Neuron (in vitro differentiated cells): ENCODE results near the gene PRKCH.

Source experiments
- H2AFZ ChIP-seq: one replicate; pipeline ENCODE4 v1.6.1; 2013; ENCODE audit warnings: low read depth, mild to moderate bottlenecking, inconsistent platforms, low read length, moderate library complexity
- H3K27me3 ChIP-seq: one replicate; pipeline ENCODE4 v1.6.1; 2013; ENCODE audit warnings: low read length; ENCODE audit not compliant: insufficient read depth
- H3K36me3 ChIP-seq: one replicate; pipeline ENCODE4 v1.6.1; 2013; ENCODE audit warnings: low read length; ENCODE audit not compliant: insufficient read depth
- H3K4me1 ChIP-seq: one replicate; pipeline ENCODE4 v1.6.1; 2013; ENCODE audit warnings: low read length; ENCODE audit not compliant: insufficient read depth
- H3K4me3 ChIP-seq: 2 replicates; pipeline ENCODE4 v1.5.1; 2013; ENCODE audit warnings: mild to moderate bottlenecking, low read length, moderate library complexity
- H3K9me3 ChIP-seq: one replicate; pipeline ENCODE4 v1.6.1; 2013; ENCODE audit warnings: low read length

The PRKCH gene

GRCh38 chr14:61321385-61322010 lies at the start of gene PRKCH:
TSS of gene PRKCH (plus strand) at chr14:61321579. CDS start at chr14:61322102, 523 bp downstream.
- Histone ChIP-seq H3K36me3 (no peaks in the 10 kb centered on the region), H3K9me3 (peaks cover 10% of the 10 kb centered on the region), H3K27me3 (peaks cover 47% of the 10 kb centered on the region), H2AFZ (no peak within 1 kb of the TSS), H3K4me3 (no peak within 1 kb of the TSS), H3K4me1 (no peaks in the 10 kb centered on the region)

DNA sequence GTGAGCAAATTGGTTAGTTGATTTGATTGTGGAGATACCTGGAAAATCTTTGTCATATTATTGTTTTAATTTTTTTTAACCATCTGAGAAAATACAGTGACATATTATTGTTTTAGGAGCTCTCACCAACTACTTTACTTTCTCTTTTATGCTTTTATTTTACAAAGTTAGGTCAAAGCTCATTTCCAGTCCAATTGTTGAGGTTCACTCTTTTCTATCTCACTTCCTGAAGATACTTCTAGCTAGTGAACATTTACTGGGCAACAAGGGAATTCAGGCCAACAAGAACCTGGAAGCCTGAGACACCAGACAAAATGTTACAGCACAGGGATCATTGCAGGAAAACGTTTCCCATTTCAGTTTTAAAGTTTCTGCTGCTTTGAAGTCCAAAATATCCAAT lies 44.1 kb upstream of the PRKCH start:
- Histone ChIP-seq H3K4me3 (no peak overlapping the region), H2AFZ (no peak overlapping the region), H3K27me3 (peaks cover 48% of the 10 kb centered on the region), H3K9me3 (peaks cover 10% of the 10 kb centered on the region), H3K4me1 (no peaks in the 10 kb centered on the region), H3K36me3 (no peaks in the 10 kb centered on the region)

- Histone ChIP-seq H3K9me3 (peaks cover 10% of the 10 kb centered on the region), H3K4me1 (no peaks in the 10 kb centered on the region), H2AFZ (no peak overlapping the region), H3K27me3 (peaks cover 51% of the 10 kb centered on the region), H3K4me3 (no peak overlapping the region), H3K36me3 (no peaks in the 10 kb centered on the region)
Measured at GRCh38 chr14:61277784-61278183, 43.6 kb upstream of the PRKCH start.

DNA sequence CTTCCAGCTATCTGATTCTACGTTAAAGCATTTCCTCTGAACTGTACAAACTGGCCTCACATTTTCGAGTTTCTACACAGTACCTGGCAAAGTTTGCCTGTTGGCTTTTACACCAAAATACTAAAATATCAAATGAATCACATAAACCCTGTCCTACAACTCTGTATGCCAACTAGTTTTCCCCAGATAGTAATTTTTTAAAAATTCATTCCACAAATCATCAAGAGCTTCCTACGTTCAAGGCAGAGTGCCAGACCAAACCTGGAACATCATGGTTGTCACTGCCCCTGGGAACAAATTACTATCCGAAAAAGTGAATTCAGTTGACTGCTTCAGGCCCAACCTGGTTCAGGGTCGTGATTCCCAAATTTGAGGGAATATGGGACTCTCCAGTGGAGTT lies 42.3 kb upstream of the PRKCH start:
- no peaks in the 10 kb centered on the region for H3K36me3 ChIP-seq
- peaks cover 10% of the 10 kb centered on the region for H3K9me3 ChIP-seq
- H3K4me1 ChIP-seq = no peaks in the 10 kb centered on the region
- H3K4me3 ChIP-seq = no peak overlapping the region
- no peak overlapping the region for H2AFZ ChIP-seq
- H3K27me3 ChIP-seq = peaks cover 56% of the 10 kb centered on the region

DNA sequence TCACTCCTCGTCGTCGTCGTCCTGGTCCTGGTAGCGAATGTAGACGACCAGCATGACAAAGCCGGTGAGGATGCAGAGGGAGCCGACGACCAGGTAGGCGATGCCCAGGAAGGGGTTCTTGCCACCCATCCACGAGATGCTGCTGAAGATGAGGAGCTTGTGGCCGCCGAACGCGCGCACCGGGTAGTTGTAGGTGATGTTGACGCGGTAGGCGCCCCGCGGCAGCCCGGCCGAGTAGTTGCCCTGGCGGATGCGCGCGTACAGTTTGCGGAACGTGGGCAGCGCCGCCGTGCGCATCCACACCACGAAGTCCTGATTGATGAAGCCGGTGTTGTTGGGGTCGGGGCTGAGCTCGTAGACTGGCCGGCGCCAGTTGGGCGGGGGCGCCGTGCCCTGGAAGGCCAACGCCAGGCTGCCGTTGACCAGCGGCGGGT lies 41.3 kb upstream of the PRKCH start:
- Histone ChIP-seq H3K9me3 (peaks cover 10% of the 10 kb centered on the region), H3K4me3 (no peak overlapping the region), H3K36me3 (no peaks in the 10 kb centered on the region), H3K4me1 (no peaks in the 10 kb centered on the region), H3K27me3 (peaks cover 51% of the 10 kb centered on the region), H2AFZ (no peak overlapping the region)

DNA sequence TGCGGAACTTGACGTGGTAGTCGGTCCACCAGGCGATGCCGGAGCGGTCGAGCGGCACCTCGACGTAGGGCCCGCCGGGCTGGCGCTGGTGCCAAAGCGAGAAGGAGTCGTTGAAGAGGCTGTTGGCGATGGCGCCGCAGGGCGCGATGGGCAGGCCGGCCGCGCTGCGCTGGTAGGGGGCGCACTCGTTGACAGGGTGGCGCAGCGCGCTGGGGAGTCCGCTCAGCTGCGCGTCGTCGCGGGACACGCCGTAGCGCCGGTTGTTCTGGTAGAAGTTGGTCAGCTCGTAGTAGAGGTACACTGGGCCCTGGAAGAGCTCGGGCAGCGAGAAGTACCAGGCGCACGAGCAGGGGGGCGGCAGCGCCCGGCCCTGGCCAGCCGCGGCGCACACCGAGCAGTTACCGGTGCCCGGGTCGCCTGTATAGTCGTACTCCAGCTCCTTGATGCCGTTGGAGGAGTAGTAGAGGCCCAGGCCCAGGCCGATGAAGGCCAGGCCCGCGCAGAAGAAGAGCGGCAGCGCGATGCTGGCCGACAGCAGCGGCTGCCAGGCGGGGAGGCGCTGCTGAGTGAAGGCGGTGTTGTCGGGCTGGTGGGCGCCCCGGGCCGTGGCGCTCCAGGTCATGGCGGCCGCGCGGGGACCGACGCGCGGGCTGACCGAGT lies 40.7 kb upstream of the PRKCH start:
- Histone ChIP-seq H2AFZ (peak overlapping the region; percentile 32), H3K27me3 (peaks cover 49% of the 10 kb centered on the region), H3K4me3 (no peak overlapping the region), H3K4me1 (no peaks in the 10 kb centered on the region), H3K36me3 (no peaks in the 10 kb centered on the region), H3K9me3 (peaks cover 10% of the 10 kb centered on the region)

GRCh38 chr14:61281186-61281947 lies 40.0 kb upstream of the PRKCH start, which contains the start of gene TMEM30B:
TSS of gene TMEM30B (minus strand) at chr14:61281338. CDS start at chr14:61281147, 191 bp downstream.
- H3K36me3 ChIP-seq = no peaks in the 10 kb centered on the region
- H2AFZ ChIP-seq = peak within 1 kb of the TSS; percentile 32
- peaks cover 49% of the 10 kb centered on the region for H3K27me3 ChIP-seq
- H3K9me3 ChIP-seq = peaks cover 10% of the 10 kb centered on the region
- H3K4me3 ChIP-seq = no peak within 1 kb of the TSS
- no peaks in the 10 kb centered on the region for H3K4me1 ChIP-seq

DNA sequence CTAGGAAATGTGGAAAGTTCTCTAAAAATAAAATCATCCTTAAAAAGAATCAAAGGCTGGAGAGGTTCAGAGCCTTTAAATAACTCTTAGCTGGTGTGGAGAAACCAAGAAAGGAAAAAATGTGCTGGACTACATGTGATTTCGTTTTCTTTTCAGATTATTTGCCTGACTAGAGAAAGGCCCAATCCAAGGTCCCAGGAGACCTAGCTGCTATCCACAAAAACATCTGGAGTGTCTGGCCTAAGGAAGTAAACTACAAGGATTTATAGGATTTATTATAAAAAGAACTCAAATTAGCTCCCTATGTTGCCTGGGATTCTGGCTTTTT lies 39.5 kb upstream of the PRKCH start:
- no peaks in the 10 kb centered on the region for H3K4me1 ChIP-seq
- peaks cover 49% of the 10 kb centered on the region for H3K27me3 ChIP-seq
- peaks cover 10% of the 10 kb centered on the region for H3K9me3 ChIP-seq
- H2AFZ ChIP-seq = no peak overlapping the region
- no peak overlapping the region for H3K4me3 ChIP-seq
- no peaks in the 10 kb centered on the region for H3K36me3 ChIP-seq

DNA sequence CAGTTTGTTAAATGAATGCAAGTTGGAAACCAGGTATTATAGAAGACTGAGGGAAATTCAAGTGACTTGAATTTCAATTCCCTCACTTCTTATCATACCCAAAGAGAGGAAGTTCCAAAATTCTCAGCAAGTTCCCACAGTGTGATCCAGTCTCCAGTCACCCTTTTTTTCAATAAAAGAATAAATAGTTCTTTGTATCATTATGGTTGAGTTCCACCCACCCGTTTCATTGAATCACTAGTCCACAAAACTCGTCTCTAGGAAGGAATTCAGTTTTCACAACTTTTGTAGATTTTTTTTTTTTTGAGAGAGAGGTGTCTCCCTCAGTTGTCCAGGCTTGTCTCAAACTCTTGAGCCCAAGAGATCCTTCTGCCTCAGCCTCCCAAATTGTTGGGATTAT lies 38.6 kb upstream of the PRKCH start:
- H2AFZ ChIP-seq = no peak overlapping the region
- H3K9me3 ChIP-seq = peaks cover 10% of the 10 kb centered on the region
- peaks cover 49% of the 10 kb centered on the region for H3K27me3 ChIP-seq
- no peaks in the 10 kb centered on the region for H3K4me1 ChIP-seq
- no peaks in the 10 kb centered on the region for H3K36me3 ChIP-seq
- H3K4me3 ChIP-seq = no peak overlapping the region

GRCh38 chr14:61284001-61284400 lies 37.4 kb upstream of the PRKCH start:
- no peaks in the 10 kb centered on the region for H3K36me3 ChIP-seq
- H3K9me3 ChIP-seq = peaks cover 10% of the 10 kb centered on the region
- peaks cover 41% of the 10 kb centered on the region for H3K27me3 ChIP-seq
- H3K4me3 ChIP-seq = no peak overlapping the region
- H2AFZ ChIP-seq = no peak overlapping the region
- no peaks in the 10 kb centered on the region for H3K4me1 ChIP-seq

GRCh38 chr14:61285364-61285763 lies 36.0 kb upstream of the PRKCH start:
- Histone ChIP-seq H3K27me3 (peaks cover 27% of the 10 kb centered on the region), H3K4me3 (no peak overlapping the region), H3K36me3 (no peaks in the 10 kb centered on the region), H2AFZ (no peak overlapping the region), H3K9me3 (peaks cover 3% of the 10 kb centered on the region), H3K4me1 (no peaks in the 10 kb centered on the region)

GRCh38 chr14:61287196-61287595 lies 34.2 kb upstream of the PRKCH start:
- H3K27me3 ChIP-seq = peaks cover 10% of the 10 kb centered on the region
- no peak overlapping the region for H2AFZ ChIP-seq
- no peaks in the 10 kb centered on the region for H3K9me3 ChIP-seq
- no peak overlapping the region for H3K4me3 ChIP-seq
- no peaks in the 10 kb centered on the region for H3K4me1 ChIP-seq
- H3K36me3 ChIP-seq = no peaks in the 10 kb centered on the region

- H3K4me3 ChIP-seq = no peak overlapping the region
- H3K36me3 ChIP-seq = no peaks in the 10 kb centered on the region
- no peaks in the 10 kb centered on the region for H3K4me1 ChIP-seq
- H3K9me3 ChIP-seq = no peaks in the 10 kb centered on the region
- no peak overlapping the region for H2AFZ ChIP-seq
- H3K27me3 ChIP-seq = peaks cover 2% of the 10 kb centered on the region
Measured at GRCh38 chr14:61288228-61288627, 33.2 kb upstream of the PRKCH start.
